PC-3 (cell line): Measurements from ENCODE around the gene EP400. TPM values are rescaled to one million over a fixed set of nuclear protein-coding genes. Genes with fewer than 3 reads are reported as not detected.

Experiments used
- ATAC-seq: fragments of 200-7000 bp; cut with Tn5 transposase; 2 replicates; pipeline ENCODE4 v1.9.1; 2020; ENCODE audit warnings: mild to moderate bottlenecking, moderate library complexity
- Bru-seq: library from RNA; stranded (reverse); fragments of 400-500 nt; gene quantifications from one replicate; lab custom pipeline; 2021; lab: Mats Ljungman, UMichigan
- BruChase-seq, 2 experiments: library from RNA; stranded (reverse); fragments of 400-500 nt; gene quantifications; one replicate each; lab custom pipeline; 2021; lab: Mats Ljungman, UMichigan
- BruUV-seq: library from RNA; stranded (reverse); fragments of 400-500 nt; replicated peaks from 2 replicates; lab custom pipeline; 2021; lab: Mats Ljungman, UMichigan
- CTCF ChIA-PET: fragments of 300-600 bp; sonication (Branson Sonifier 250); formaldehyde crosslinking; loops from one replicate; lab custom pipeline; 2022; ENCODE audit warnings: antibody characterized with exemption; lab: Charles Lee
- POLR2A ChIA-PET: fragments of 300-600 bp; sonication (Branson Sonifier 250); formaldehyde crosslinking; loops from one replicate; lab custom pipeline; 2022; ENCODE audit warnings: antibody characterized with exemption; ENCODE audit not compliant: unreplicated experiment; lab: Charles Lee
- DNase-seq: peaks from one replicate; pipeline ENCODE4 v3.0.0-alpha.2; 2015
- H2AFZ ChIP-seq: fragments of 300-600 bp; sonication (generic); 2 replicates; pipeline ENCODE4 v1.6.0; 2016; ENCODE audit warnings: antibody characterized with exemption, low read length
- H3F3A ChIP-seq: fragments of 300-600 bp; sonication (generic); one replicate; pipeline ENCODE4 v1.6.0; 2017; ENCODE audit warnings: antibody characterized with exemption, low read length, control low read depth, mild to moderate bottlenecking; ENCODE audit not compliant: unreplicated experiment
- H3K27ac ChIP-seq: fragments of 300-600 bp; sonication (generic); 2 replicates; pipeline ENCODE4 v1.5.1; 2016; ENCODE audit warnings: mild to moderate bottlenecking, low read length
- H3K27me3 ChIP-seq: fragments of 300-600 bp; sonication (generic); 2 replicates; pipeline ENCODE4 v1.6.1; 2016; ENCODE audit warnings: low read length, mixed read lengths
- H3K36me3 ChIP-seq: fragments of 300-600 bp; sonication (generic); 2 replicates; pipeline ENCODE4 v1.6.1; 2016; ENCODE audit warnings: low read depth, mixed run types, low read length, mixed read lengths
- H3K4me1 ChIP-seq: fragments of 300-600 bp; sonication (generic); 2 replicates; pipeline ENCODE4 v1.5.1; 2016; ENCODE audit warnings: low read length; ENCODE audit not compliant: insufficient read depth
- H3K4me2 ChIP-seq: fragments of 300-600 bp; sonication (generic); 2 replicates; pipeline ENCODE4 v1.6.0; 2016; ENCODE audit warnings: low read length
- H3K4me3 ChIP-seq: fragments of 300-600 bp; sonication (generic); 2 replicates; pipeline ENCODE4 v1.5.1; 2016; ENCODE audit warnings: mild to moderate bottlenecking, low read length, mixed read lengths
- H3K79me2 ChIP-seq: fragments of 300-600 bp; sonication (generic); 2 replicates; pipeline ENCODE4 v1.6.1; 2017; ENCODE audit warnings: low read length, mixed read lengths
- H3K9ac ChIP-seq: fragments of 300-600 bp; sonication (generic); 2 replicates; pipeline ENCODE4 v1.6.0; 2016; ENCODE audit warnings: mild to moderate bottlenecking, low read length
- H3K9me2 ChIP-seq: fragments of 300-600 bp; sonication (generic); replicated peaks from 2 replicates; pipeline ENCODE4 v1.6.1; 2016; ENCODE audit warnings: mixed run types, low read length, mixed read lengths
- H3K9me3 ChIP-seq: fragments of 300-600 bp; sonication (generic); 2 replicates; pipeline ENCODE4 v1.6.1; 2016; ENCODE audit warnings: low read length, mixed read lengths
- H4K20me1 ChIP-seq: fragments of 300-600 bp; sonication (generic); 2 replicates; pipeline ENCODE4 v1.6.1; 2016; ENCODE audit warnings: low read length, mixed read lengths
- CTCF ChIP-seq: fragments of 300-600 bp; sonication (generic); conservative IDR thresholded peaks from 2 replicates; pipeline ENCODE4 v1.5.1; 2017; ENCODE audit warnings: antibody characterized with exemption, low read depth, mild to moderate bottlenecking, low read length
- EZH2 ChIP-seq: fragments of 300-600 bp; sonication (generic); IDR thresholded peaks from one replicate; pipeline ENCODE4 v1.6.1; 2017; ENCODE audit warnings: antibody characterized with exemption, mild to moderate bottlenecking, low read length; ENCODE audit not compliant: unreplicated experiment
- EZH2phosphoT487 ChIP-seq: fragments of 300-600 bp; sonication (generic); IDR thresholded peaks from 2 replicates; pipeline ENCODE4 v1.6.1; 2018; ENCODE audit warnings: mild to moderate bottlenecking, antibody characterized with exemption, low read length, borderline replicate concordance
- intact Hi-C: fragments of 100-400 bp; cut with micrococcal nuclease; formaldehyde crosslinking; loops from 2 replicates; pipeline ENCODE4 v1.9.0; 2023
- long read RNA-seq: library from polyadenylated mRNA; unstranded; transcript quantifications from one replicate; pipeline ENCODE4 v2.0.0, GENCODE V29; 2021; ENCODE audit not compliant: unreplicated experiment
- total RNA-seq: library from RNA; depleted of rRNA; stranded (reverse); fragments of >200 nt; gene quantifications from 2 replicates; pipeline ENCODE4 v1.2.3, GENCODE V29; 2014; rRNA removed

Gene EP400
- total RNA-seq (20.2 and 30.5 TPM in 2 replicates), Bru-seq, nascent RNA (percentile 86 among the genes with signal in this experiment), BruChase-seq, experiment 1, labeled RNA remaining after a 6-hour chase (percentile 89 among the genes with signal in this experiment), BruChase-seq, experiment 2, labeled RNA remaining after a 2-hour chase (percentile 88 among the genes with signal in this experiment)
- long read RNA-seq, full-length matches to known transcripts, result 6 of 58 reads
- long read RNA-seq, partial matches to known transcripts, result 38 of 58 reads
- long read RNA-seq, other reads (novel, unspliced or antisense), result 14 of 58 reads

- Histone ChIP-seq H4K20me1 (peaks cover 5% of the 10 kb centered on the region; the same call in 1 of the 2 replicates), H3K9me3 (no peaks in the 10 kb centered on the region), H3K36me3 (no peaks in the 10 kb centered on the region), H3F3A (peaks cover 11% of the 10 kb centered on the region), H3K79me2 (peaks cover 47% of the 10 kb centered on the region), H3K27ac (no peak within 1 kb of the TSS), H3K9ac (peak within 1 kb of the TSS; percentile 94), H2AFZ (peak within 1 kb of the TSS; percentile 95), H3K9me2 (no peaks in the 10 kb centered on the region), H3K4me1 (0 out of 2 replicates have a peak, but pooled peaks cover 5% of the 10 kb centered on the region), H3K4me3 (peak within 1 kb of the TSS; percentile 95), H3K27me3 (no peaks in the 10 kb centered on the region), H3K4me2 (peak within 1 kb of the TSS; percentile 99)
- CTCF ChIA-PET, result interaction anchor here (0.6 to 0.7 kb wide), 2 partner anchors 29 to 340 kb away, joined by 4 to 6 read pairs; no protein-coding TSS in a partner anchor
- TF ChIP-seq EZH2 (no peak), CTCF (peak; percentile 60)
- BruUV-seq, result no TSS peak
- POLR2A ChIA-PET, result no interaction called here
- intact Hi-C loops, result loop anchor here (1.0 to 2.0 kb wide), 4 partner anchors 21 to 113 kb away; partner anchors contain the start of gene PUS1
- DNase-seq (peak; percentile 97), ATAC-seq (peak; percentile 93)
Measured at GRCh38 chr12:131949431-131950181, at the start of gene EP400. TSS of gene EP400 (plus strand) at chr12:131949942. CDS start at chr12:131960620, 10,678 bp downstream.

GRCh38 chr12:131900397-131900796 lies 49.3 kb upstream of the EP400 start:
- peaks cover 64% of the 10 kb centered on the region for H3K79me2 ChIP-seq
- TF ChIP-seq EZH2phosphoT487, result no peak
- TF ChIP-seq EZH2, result no peak
- no peak for TF ChIP-seq CTCF
- CTCF ChIA-PET, result no interaction called here

More at GRCh38 chr12:131900397-131900796, 49.3 kb upstream of the EP400 start:
- POLR2A ChIA-PET, result no interaction called here
- no peak for DNase-seq
- Histone ChIP-seq H3F3A (no peaks in the 10 kb centered on the region), H3K9ac (no peak overlapping the region), H3K36me3 (no peaks in the 10 kb centered on the region), H3K27me3 (no peaks in the 10 kb centered on the region), H3K4me3 (no peak overlapping the region), H3K4me2 (no peak overlapping the region), H4K20me1 (peaks cover 6% of the 10 kb centered on the region; the same call in 1 of the 2 replicates), H3K9me3 (no peaks in the 10 kb centered on the region), H3K9me2 (no peaks in the 10 kb centered on the region), H3K4me1 (peaks cover 17% of the 10 kb centered on the region), H2AFZ (no peak overlapping the region), H3K27ac (no peak overlapping the region)
- intact Hi-C loops, result no loop called here
- BruUV-seq, result no TSS peak
- ATAC-seq, result no peak
